ENCODE measurements around the gene SGK1. TPM values are rescaled to one million over a fixed set of nuclear protein-coding genes. Genes with fewer than 3 reads are reported as not detected.
"Not testable (repeated sequence)": the region's sequence is repeated elsewhere in the genome, so short reads cannot be mapped to it uniquely, and the experiment has no call there.

The SGK1 gene
- total RNA-seq, 1 experiment from 2014 or later, result 4.8 TPM

- DNase-seq (ENCODE audit: low spot score); in situ Hi-C loops (cut with HindIII; ENCODE audit: low sequenced_read_pairs): not testable (repeated sequence)
These were observed 137.4 kb downstream of the SGK1 start for GRCh38 chr6:134180540-134180939.

- DNase-seq (ENCODE audit: low spot score), result peak; percentile 92
- in situ Hi-C loops (cut with HindIII; ENCODE audit: low sequenced_read_pairs), result no loop called here
These were observed 139.5 kb downstream of the SGK1 start for GRCh38 chr6:134178161-134179044.

DNA sequence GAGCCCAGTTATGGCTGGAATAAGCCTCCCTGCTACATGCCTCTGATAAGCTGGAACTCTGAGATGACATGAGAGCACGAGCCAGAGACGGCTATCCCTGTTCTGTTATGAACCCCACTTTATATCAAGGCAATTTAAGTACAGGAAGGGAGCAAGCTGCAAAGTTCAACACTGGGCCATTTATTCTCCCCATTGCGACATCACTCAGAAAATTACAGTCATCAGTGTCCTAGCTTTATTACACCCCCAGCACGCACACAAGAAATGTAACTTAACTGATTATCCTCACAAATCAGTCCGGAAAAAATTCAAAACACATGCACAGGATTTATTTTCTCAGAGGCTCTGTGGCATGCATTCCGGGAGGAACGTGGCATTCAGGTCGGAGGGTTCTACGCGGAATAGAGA is 140.2 kb downstream of the SGK1 start:
- in situ Hi-C loops (cut with HindIII; ENCODE audit: low sequenced_read_pairs), result no loop called here
- peak; percentile 32 for DNase-seq (ENCODE audit: low spot score)

DNA sequence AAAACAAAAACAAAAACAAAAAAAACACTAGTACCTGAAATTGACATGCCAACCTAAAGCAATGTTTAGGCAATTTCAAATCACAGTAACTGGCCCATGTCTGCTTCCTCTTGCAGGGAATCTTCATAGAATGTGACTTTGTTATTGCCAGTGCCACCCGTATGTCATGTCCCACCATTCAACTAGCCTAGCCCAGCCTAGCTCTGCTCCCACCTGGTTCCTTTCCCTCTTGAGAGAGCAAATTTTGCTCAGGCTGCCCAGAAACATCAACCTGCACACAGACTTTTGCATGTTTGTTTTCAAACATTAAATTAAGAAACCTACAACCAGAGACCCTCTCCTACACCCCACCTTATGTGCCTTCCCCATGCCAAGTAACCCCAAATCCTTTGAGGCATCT is 140.7 kb downstream of the SGK1 start:
- in situ Hi-C loops (cut with HindIII; ENCODE audit: low sequenced_read_pairs), result no loop called here
- no peak for DNase-seq (ENCODE audit: low spot score)

GRCh38 chr6:134176264-134176975 is 141.5 kb downstream of the SGK1 start:
- in situ Hi-C loops (cut with HindIII; ENCODE audit: low sequenced_read_pairs), result no loop called here
- DNase-seq (ENCODE audit: low spot score), result peak; percentile 57

- DNase-seq (ENCODE audit: low spot score), result peak; percentile 55
- in situ Hi-C loops (cut with HindIII; ENCODE audit: low sequenced_read_pairs), result no loop called here
These were observed 142.2 kb downstream of the SGK1 start for GRCh38 chr6:134175532-134176263.

DNA sequence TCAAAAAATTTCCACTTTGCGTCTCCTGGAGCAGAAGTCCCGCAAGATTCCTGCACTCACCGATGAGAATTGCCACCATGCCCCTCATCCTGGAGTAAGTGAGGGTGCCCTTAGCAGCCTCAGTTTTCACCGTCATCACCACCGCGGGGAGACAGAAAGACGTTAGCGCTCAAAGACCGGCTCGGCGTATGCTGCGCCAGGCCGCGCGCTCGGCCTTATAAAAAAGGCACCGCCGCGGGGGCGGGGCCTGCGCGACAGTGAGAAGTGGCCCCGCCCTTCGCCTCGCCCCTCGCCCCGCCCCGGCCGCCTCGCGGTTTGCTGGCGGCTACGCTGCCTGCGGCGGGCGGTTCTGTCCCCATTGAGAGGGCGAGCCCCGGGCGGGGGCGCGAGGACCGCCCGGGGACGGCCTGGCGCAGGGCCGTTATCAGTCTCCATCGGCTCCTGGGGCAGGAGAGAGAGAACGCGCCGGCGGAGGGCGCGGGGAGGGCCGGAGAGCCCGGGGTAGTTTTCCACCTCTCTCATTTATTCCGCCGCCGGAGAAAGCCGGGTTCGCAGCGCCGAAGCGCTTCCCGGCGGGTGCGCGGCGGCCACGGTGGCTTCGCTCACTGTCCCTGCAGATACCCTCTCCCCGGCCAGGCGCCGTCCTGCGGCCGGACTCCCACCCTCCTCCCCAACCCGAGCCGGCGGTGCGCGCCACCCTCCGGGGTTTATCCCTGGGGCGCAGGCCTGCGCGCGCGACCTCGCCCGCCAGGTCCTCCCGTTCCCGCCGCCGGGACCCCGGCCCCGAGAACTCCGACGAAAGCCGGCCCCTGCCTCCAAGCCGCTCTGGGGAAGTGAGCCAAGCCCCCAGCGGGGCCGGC is 143.0 kb downstream of the SGK1 start:
- in situ Hi-C loops (cut with HindIII; ENCODE audit: low sequenced_read_pairs), result no loop called here
- peak; percentile 92 for DNase-seq (ENCODE audit: low spot score)

GRCh38 chr6:134173936-134174671 is 143.8 kb downstream of the SGK1 start:
- DNase-seq (ENCODE audit: low spot score), result peak; percentile 90
- in situ Hi-C loops (cut with HindIII; ENCODE audit: low sequenced_read_pairs), result no loop called here

DNA sequence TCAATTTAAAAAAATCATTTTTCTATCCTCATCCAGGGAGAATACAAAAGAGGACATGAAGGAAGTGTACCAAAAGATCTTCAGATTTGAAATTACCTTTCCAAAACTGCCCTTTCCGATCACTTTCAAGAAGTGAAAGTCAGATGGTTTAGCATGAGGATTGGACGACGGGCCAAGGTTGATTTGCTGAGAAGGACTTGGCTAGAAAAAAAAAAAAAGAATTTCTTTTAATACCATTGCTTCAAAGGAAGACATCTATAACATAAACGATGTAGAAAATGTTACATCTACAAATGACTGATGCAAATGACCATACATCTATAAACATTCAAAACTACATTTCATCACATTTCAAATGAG is 144.6 kb downstream of the SGK1 start:
- in situ Hi-C loops (cut with HindIII; ENCODE audit: low sequenced_read_pairs), result no loop called here
- no peak for DNase-seq (ENCODE audit: low spot score)

- DNase-seq (ENCODE audit: low spot score), result no peak
- in situ Hi-C loops (cut with HindIII; ENCODE audit: low sequenced_read_pairs), result no loop called here
These were observed 145.1 kb downstream of the SGK1 start for GRCh38 chr6:134172706-134173365.

DNA sequence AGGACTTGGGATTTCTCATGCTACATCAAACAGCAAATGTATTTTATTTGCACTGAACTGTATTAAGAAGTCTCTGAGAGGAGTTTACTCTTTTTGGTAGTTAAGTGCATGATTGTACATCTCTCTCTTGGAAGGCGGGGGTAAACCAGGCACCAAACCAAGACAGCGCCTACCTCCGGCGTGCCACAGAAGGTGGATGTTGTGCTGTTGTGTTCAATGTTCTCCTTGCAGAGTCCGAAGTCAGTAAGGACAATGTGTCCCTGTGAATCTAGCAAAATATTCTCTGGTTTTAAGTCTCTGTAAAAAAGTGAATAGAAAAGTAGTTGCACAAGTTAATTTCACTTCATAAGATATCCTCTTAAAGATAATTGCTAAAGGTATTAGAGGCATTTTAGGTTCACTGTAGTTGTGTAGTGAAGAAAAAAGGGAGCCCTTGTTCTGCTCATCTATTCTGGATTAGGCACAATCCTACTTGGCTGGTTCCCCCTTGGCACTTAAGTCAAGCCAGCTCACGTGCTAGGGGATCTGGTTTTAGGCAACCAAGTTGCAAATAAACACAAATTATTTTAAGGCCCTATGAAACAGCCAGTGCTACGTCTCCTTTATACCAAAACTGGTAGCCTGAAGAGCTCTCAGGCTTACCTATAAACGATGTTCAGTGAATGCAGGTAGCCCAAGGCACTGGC is 145.7 kb downstream of the SGK1 start:
- no peak for DNase-seq (ENCODE audit: low spot score)
- in situ Hi-C loops (cut with HindIII; ENCODE audit: low sequenced_read_pairs), result no loop called here

DNA sequence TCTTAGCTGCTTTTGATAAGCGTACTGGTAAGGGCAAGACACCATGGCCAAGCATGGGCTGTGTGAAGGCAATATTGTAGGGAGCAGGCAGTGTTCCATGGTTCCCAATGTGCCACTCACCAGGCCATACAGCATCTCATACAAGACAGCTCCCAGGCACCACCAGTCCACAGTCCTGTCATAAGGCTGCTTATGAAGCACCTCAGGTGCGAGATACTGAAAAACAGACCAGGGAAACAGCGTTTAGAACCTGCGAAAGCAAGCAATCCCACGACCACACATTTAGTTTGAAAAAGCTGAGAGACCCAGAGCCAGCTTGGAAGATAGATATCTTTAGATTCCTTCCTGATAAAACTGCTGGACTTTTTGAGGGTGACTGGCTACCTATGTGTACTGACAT is 146.4 kb downstream of the SGK1 start:
- in situ Hi-C loops (cut with HindIII; ENCODE audit: low sequenced_read_pairs), result no loop called here
- DNase-seq (ENCODE audit: low spot score), result no peak

DNA sequence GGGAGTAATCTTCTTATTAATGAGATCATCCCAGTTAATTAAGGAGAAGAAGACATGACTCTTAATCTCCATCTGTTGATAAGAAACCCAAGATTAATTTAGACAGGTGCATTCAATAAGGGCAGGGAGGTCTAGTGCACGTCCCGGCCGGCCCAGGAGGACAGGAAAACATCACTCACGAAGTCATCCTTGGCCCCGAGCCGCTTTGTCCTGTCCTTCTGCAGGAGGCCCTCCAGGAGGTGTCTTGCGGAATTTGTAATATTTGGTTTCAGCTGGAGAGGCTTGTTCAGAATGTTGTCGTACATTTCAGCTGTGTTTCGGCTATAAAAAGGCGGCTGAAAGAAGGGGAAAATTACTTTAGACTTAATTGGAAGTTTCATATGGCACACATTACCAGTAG is 147.1 kb downstream of the SGK1 start:
- DNase-seq (ENCODE audit: low spot score), result peak; percentile 25
- in situ Hi-C loops (cut with HindIII; ENCODE audit: low sequenced_read_pairs), result no loop called here

- no peak for DNase-seq (ENCODE audit: low spot score)
- in situ Hi-C loops (cut with HindIII; ENCODE audit: low sequenced_read_pairs), result no loop called here
These were observed 147.9 kb downstream of the SGK1 start for GRCh38 chr6:134169871-134170486.

DNA sequence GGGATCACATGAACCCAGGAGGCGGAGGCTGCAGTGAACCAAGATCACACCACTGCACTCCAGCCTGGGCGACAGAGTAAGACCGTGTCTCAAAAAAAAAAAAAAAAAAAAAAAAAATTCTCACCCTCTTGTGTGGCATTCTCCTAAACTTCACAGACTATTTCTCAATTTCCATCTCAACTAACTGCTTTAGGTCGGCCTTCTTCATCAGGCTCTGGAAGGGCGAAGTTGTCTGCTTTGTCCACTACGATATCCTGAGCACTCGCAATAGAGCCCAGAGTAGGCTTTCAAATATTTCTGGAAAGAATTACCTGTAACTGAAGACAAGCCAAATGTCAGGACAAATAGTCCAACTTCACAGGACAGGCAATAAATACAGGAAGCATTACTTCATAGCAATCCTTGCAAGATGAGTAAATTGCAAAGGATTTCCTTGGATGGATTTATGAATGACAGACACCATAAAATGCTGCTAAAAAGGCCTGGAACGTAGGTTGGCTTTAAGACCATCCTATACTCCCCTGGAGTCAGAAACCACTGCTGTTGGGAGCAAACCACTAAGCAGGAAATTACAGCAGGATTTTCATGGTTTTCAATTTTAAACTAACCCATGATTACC is 149.2 kb downstream of the SGK1 start:
- in situ Hi-C loops (cut with HindIII; ENCODE audit: low sequenced_read_pairs), result no loop called here
- no peak for DNase-seq (ENCODE audit: low spot score)

GRCh38 chr6:134166511-134167261 is 151.2 kb downstream of the SGK1 start:
- in situ Hi-C loops (cut with HindIII; ENCODE audit: low sequenced_read_pairs), result no loop called here
- DNase-seq (ENCODE audit: low spot score), result no peak

Measured in G401 (cell line).